ENCODE results near the gene KDSR.

- TF ChIP-seq GATA2 (IDR thresholded peaks at IDR 0.05; ENCODE audit: low read depth, low read length) (no peak), GATA3 (IDR thresholded peaks at IDR 0.05; ENCODE audit: low read depth, low read length) (no peak)
Measured at GRCh38 chr18:63356272-63356896, 10.6 kb downstream of the KDSR start.
